ENCODE results near the gene CEBPA.

The CEBPA gene

DNA sequence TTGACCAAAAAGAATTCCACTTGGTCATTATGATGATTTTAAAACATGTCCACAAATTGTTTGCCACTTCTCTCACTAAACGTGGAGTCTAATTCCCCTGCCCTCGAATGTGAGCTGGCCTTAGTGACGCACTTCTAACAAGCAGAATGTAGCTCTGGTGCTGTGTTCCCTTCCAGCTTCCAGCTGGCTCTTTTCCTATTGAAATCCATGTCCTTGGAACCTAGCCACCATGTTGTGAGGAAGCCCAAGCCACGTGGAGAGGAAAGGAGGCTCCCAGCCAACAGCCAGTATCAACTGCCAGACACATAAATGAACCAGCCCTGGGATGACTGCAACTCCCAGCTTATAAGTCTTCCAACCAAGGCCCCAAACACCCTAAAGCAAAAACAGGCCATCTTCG lies 23.6 kb upstream of the CEBPA start:
- Histone ChIP-seq H3K4me1 (ENCODE audit: control insufficient read depth, insufficient read depth, low read depth, low read length) (no peaks in the 10 kb centered on the region), H2AFZ (ENCODE audit: low read depth, low read length) (no peak overlapping the region), H3K79me1 (replicated peaks; ENCODE audit: low read length, poor library complexity, severe bottlenecking) (no peaks in the 10 kb centered on the region), H3K4me2 (ENCODE audit: low read length, poor library complexity, severe bottlenecking) (no peak overlapping the region), H3K4me3 (ENCODE audit: insufficient read depth in 1 of 2, low read depth in 1 of 2, low read length in 2 of 2) (no peak overlapping the region), H3K14ac (ENCODE audit: low read length in 2 of 2) (no peak overlapping the region), H3K18ac (ENCODE audit: low read depth in 1 of 2, low read length in 2 of 2) (no peak overlapping the region), H3K27ac (ENCODE audit: low read length, poor library complexity, severe bottlenecking) (no peak overlapping the region), H2BK12ac (ENCODE audit: low read length in 2 of 2) (no peak overlapping the region), H2BK5ac (ENCODE audit: low read depth, low read length, poor library complexity, severe bottlenecking) (no peak overlapping the region), H3K27me3 (ENCODE audit: control insufficient read depth in 1 of 2, insufficient read depth in 1 of 2, low read length in 2 of 2) (peaks cover 4% of the 10 kb centered on the region in 2 experiments), H3K9me3 (ENCODE audit: control insufficient read depth, low read length) (peaks cover 5% of the 10 kb centered on the region), H2AK5ac (ENCODE audit: low read length, severe bottlenecking) (no peak overlapping the region), H3K4ac (ENCODE audit: low read depth in 1 of 2, low read length in 2 of 2) (no peak overlapping the region), H3K36me3 (ENCODE audit: control insufficient read depth in 1 of 2, insufficient read depth in 2 of 2, low read depth in 1 of 2, low read length in 2 of 2) (no peaks in the 10 kb centered on the region), H4K91ac (ENCODE audit: low read length) (no peak overlapping the region), H4K8ac (ENCODE audit: low read length) (no peak overlapping the region), H2BK120ac (ENCODE audit: low read depth, low read length) (no peak overlapping the region), H3K9ac (ENCODE audit: low read length) (no peak overlapping the region), H3K23ac (ENCODE audit: low read length in 2 of 2) (no peak overlapping the region), H2BK15ac (ENCODE audit: low read depth, poor library complexity, severe bottlenecking) (no peak overlapping the region)
- no peak for DNase-seq
- 77% methylated on average over 4 of the region's 5 CpGs for WGBS

DNA sequence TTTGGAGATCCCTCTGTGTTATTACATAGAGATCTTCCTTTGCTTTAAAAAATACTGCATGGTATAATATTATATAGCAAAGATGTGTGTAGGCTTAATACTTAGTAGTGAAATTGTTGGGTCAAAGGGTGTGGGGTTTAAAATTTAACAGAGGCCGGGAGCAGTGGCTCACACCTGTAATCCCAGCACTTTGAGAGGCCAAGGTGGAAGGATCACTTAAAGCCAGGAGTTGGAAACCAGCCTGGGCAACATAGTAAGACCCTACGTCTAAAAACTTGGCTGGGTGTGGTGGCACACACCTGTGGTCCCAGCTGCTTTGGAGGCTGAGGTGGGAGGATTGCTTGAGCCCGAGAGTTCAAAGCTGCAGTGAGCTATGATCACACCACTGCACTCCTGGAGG lies 22.3 kb upstream of the CEBPA start:
- H3K14ac ChIP-seq (ENCODE audit: low read length in 2 of 2) = no peak overlapping the region
- H3K79me1 ChIP-seq (replicated peaks; ENCODE audit: low read length, poor library complexity, severe bottlenecking) = no peaks in the 10 kb centered on the region
- 88% methylated on average over 3 of the region's 3 CpGs for WGBS

DNA sequence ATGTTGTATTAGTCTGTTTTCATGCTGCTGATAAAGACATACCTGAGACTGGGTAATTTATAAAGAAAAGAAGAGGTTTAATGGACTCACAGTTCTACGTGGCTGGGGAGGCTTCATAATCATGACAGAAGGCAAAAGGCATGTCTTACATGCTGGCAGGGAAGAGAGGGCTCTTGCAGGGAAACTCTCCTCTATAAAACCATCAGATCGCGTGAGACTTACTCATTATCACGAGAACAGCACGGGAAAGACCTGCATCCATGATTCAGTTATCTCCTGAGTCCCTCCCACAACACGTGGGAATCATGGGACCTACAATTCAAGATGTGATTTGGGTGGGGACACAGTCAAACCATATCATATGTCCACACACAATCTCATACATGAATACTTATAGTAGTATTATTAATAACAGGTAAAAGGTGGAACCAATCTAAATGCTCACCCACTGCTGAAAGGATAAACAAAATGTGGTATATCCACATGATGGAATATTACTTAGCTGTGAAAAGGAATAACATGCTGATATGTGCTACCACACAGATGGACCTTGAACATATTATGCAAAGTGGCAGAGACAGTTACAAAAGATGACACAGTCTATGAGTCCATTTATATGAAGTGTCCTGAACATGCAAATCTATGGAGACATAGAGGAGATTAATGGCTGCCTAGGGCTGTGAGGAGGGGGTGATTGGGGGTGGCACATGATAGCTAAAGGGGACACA lies 20.9 kb upstream of the CEBPA start:
- Histone ChIP-seq H4K91ac (ENCODE audit: low read length) (no peak overlapping the region), H3K18ac (ENCODE audit: low read depth in 1 of 2, low read length in 2 of 2) (no peak overlapping the region), H2BK15ac (ENCODE audit: low read depth, poor library complexity, severe bottlenecking) (no peak overlapping the region), H3K9ac (ENCODE audit: low read length) (no peak overlapping the region), H3K4me1 (ENCODE audit: control insufficient read depth, insufficient read depth, low read depth, low read length) (no peaks in the 10 kb centered on the region), H2BK5ac (ENCODE audit: low read depth, low read length, poor library complexity, severe bottlenecking) (no peak overlapping the region), H2BK12ac (ENCODE audit: low read length in 2 of 2) (no peak overlapping the region), H3K23ac (ENCODE audit: low read length in 2 of 2) (no peak overlapping the region), H3K9me3 (ENCODE audit: control insufficient read depth, low read length) (peaks cover 5% of the 10 kb centered on the region), H3K27ac (ENCODE audit: low read length, poor library complexity, severe bottlenecking) (no peak overlapping the region), H2AFZ (ENCODE audit: low read depth, low read length) (no peak overlapping the region), H2BK120ac (ENCODE audit: low read depth, low read length) (no peak overlapping the region), H2AK5ac (ENCODE audit: low read length, severe bottlenecking) (no peak overlapping the region), H3K14ac (ENCODE audit: low read length in 2 of 2) (no peak overlapping the region), H3K4ac (ENCODE audit: low read depth in 1 of 2, low read length in 2 of 2) (no peak overlapping the region), H3K4me2 (ENCODE audit: low read length, poor library complexity, severe bottlenecking) (no peak overlapping the region), H4K8ac (ENCODE audit: low read length) (no peak overlapping the region), H3K4me3 (ENCODE audit: insufficient read depth in 1 of 2, low read depth in 1 of 2, low read length in 2 of 2) (no peak overlapping the region), H3K27me3 (ENCODE audit: control insufficient read depth in 1 of 2, insufficient read depth in 1 of 2, low read length in 2 of 2) (no peaks in the 10 kb centered on the region), H3K36me3 (ENCODE audit: control insufficient read depth in 1 of 2, insufficient read depth in 2 of 2, low read depth in 1 of 2, low read length in 2 of 2) (no peaks in the 10 kb centered on the region), H3K79me1 (replicated peaks; ENCODE audit: low read length, poor library complexity, severe bottlenecking) (no peaks in the 10 kb centered on the region)
- WGBS = 77% methylated on average over 5 of the region's 6 CpGs
- DNase-seq = no peak

More for the DNA sequence above, 22.3 kb upstream of the CEBPA start:
- H3K4me1 ChIP-seq (ENCODE audit: control insufficient read depth, insufficient read depth, low read depth, low read length) = no peaks in the 10 kb centered on the region
- H3K4me2 ChIP-seq (ENCODE audit: low read length, poor library complexity, severe bottlenecking) = no peak overlapping the region
- DNase-seq = no peak
- H4K8ac ChIP-seq (ENCODE audit: low read length) = no peak overlapping the region
- H3K4ac ChIP-seq (ENCODE audit: low read depth in 1 of 2, low read length in 2 of 2) = no peak overlapping the region
- no peak overlapping the region for H3K23ac ChIP-seq (ENCODE audit: low read length in 2 of 2)
- no peak overlapping the region for H2AFZ ChIP-seq (ENCODE audit: low read depth, low read length)
- no peak overlapping the region for H2BK120ac ChIP-seq (ENCODE audit: low read depth, low read length)
- H3K9ac ChIP-seq (ENCODE audit: low read length) = no peak overlapping the region
- H2BK5ac ChIP-seq (ENCODE audit: low read depth, low read length, poor library complexity, severe bottlenecking) = no peak overlapping the region
- H3K36me3 ChIP-seq (ENCODE audit: control insufficient read depth in 1 of 2, insufficient read depth in 2 of 2, low read depth in 1 of 2, low read length in 2 of 2) = no peaks in the 10 kb centered on the region
- H2BK12ac ChIP-seq (ENCODE audit: low read length in 2 of 2) = no peak overlapping the region
- H2AK5ac ChIP-seq (ENCODE audit: low read length, severe bottlenecking) = no peak overlapping the region
- H3K27ac ChIP-seq (ENCODE audit: low read length, poor library complexity, severe bottlenecking) = no peak overlapping the region
- no peak overlapping the region for H3K18ac ChIP-seq (ENCODE audit: low read depth in 1 of 2, low read length in 2 of 2)
- H3K4me3 ChIP-seq (ENCODE audit: insufficient read depth in 1 of 2, low read depth in 1 of 2, low read length in 2 of 2) = no peak overlapping the region
- no peak overlapping the region for H2BK15ac ChIP-seq (ENCODE audit: low read depth, poor library complexity, severe bottlenecking)
- H4K91ac ChIP-seq (ENCODE audit: low read length) = no peak overlapping the region
- peaks cover 3 to 4% of the 10 kb centered on the region in 2 experiments for H3K27me3 ChIP-seq (ENCODE audit: control insufficient read depth in 1 of 2, insufficient read depth in 1 of 2, low read length in 2 of 2)
- H3K9me3 ChIP-seq (ENCODE audit: control insufficient read depth, low read length) = peaks cover 5% of the 10 kb centered on the region

DNA sequence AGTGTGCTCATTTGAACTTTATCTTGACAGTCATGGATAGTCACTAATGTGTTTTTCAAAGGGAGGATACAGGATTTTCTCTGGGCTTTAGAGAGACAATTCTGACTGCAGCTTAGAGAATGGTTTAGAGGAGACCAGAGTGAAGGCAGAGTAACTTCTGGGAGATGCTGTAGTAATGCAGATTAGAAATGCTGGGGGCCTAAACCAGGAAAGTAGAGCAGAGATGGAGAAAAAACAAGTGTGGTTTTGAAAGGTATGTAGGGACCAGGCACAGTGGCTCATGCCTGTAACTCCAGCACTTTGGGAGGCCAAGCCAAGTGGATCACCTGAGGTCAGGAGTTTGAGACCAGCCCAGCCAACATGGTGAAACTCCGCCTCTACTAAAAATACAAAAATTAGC lies 18.3 kb upstream of the CEBPA start:
- peaks cover 12 to 16% of the 10 kb centered on the region in 2 experiments for H3K27me3 ChIP-seq (ENCODE audit: control insufficient read depth in 1 of 2, insufficient read depth in 1 of 2, low read length in 2 of 2)
- H3K9me3 ChIP-seq (ENCODE audit: control insufficient read depth, low read length) = peaks cover 5% of the 10 kb centered on the region
- no peak overlapping the region for H3K4ac ChIP-seq (ENCODE audit: low read depth in 1 of 2, low read length in 2 of 2)
- no peaks in the 10 kb centered on the region for H3K79me1 ChIP-seq (replicated peaks; ENCODE audit: low read length, poor library complexity, severe bottlenecking)
- no peak overlapping the region for H2AFZ ChIP-seq (ENCODE audit: low read depth, low read length)
- no peak overlapping the region for H4K8ac ChIP-seq (ENCODE audit: low read length)
- DNase-seq = no peak
- no CpG with 5 or more reads among the region's 1 CpG for WGBS
- no peak overlapping the region for H2BK5ac ChIP-seq (ENCODE audit: low read depth, low read length, poor library complexity, severe bottlenecking)
- H3K27ac ChIP-seq (ENCODE audit: low read length, poor library complexity, severe bottlenecking) = no peak overlapping the region
- H3K14ac ChIP-seq (ENCODE audit: low read length in 2 of 2) = no peak overlapping the region
- no peak overlapping the region for H2BK120ac ChIP-seq (ENCODE audit: low read depth, low read length)
- no peak overlapping the region for H3K4me2 ChIP-seq (ENCODE audit: low read length, poor library complexity, severe bottlenecking)
- H3K23ac ChIP-seq (ENCODE audit: low read length in 2 of 2) = no peak overlapping the region
- H2AK5ac ChIP-seq (ENCODE audit: low read length, severe bottlenecking) = no peak overlapping the region
- H4K91ac ChIP-seq (ENCODE audit: low read length) = no peak overlapping the region
- H3K9ac ChIP-seq (ENCODE audit: low read length) = no peak overlapping the region
- no peak overlapping the region for H3K18ac ChIP-seq (ENCODE audit: low read depth in 1 of 2, low read length in 2 of 2)
- no peak overlapping the region for H2BK12ac ChIP-seq (ENCODE audit: low read length in 2 of 2)
- H3K36me3 ChIP-seq (ENCODE audit: control insufficient read depth in 1 of 2, insufficient read depth in 2 of 2, low read depth in 1 of 2, low read length in 2 of 2) = no peaks in the 10 kb centered on the region
- H3K4me1 ChIP-seq (ENCODE audit: control insufficient read depth, insufficient read depth, low read depth, low read length) = no peaks in the 10 kb centered on the region
- no peak overlapping the region for H2BK15ac ChIP-seq (ENCODE audit: low read depth, poor library complexity, severe bottlenecking)
- no peak overlapping the region for H3K4me3 ChIP-seq (ENCODE audit: insufficient read depth in 1 of 2, low read depth in 1 of 2, low read length in 2 of 2)
